Neural crest cell (in vitro differentiated cells): ENCODE data around the gene POLR1A. TPM values are rescaled to one million over a fixed set of nuclear protein-coding genes. Genes with fewer than 3 reads are reported as not detected.

Experiments used
- DNase-seq: peaks from one replicate; pipeline ENCODE4 v3.0.0; 2021; ENCODE audit warnings: low read depth, mixed read lengths, low spot score
- H3K27ac Mint-ChIP-seq: one replicate; pipeline ENCODE4 v1.8.0; 2021; ENCODE audit warnings: mild to moderate bottlenecking, mixed read lengths; ENCODE audit not compliant: unreplicated experiment
- H3K27me3 Mint-ChIP-seq: 2 replicates; pipeline ENCODE4 v1.8.0; 2021; ENCODE audit warnings: low read depth, mild to moderate bottlenecking, mixed read lengths
- H3K36me3 Mint-ChIP-seq: 2 replicates; pipeline ENCODE4 v1.8.0; 2021; ENCODE audit warnings: low read depth, mild to moderate bottlenecking, mixed read lengths
- H3K4me1 Mint-ChIP-seq: 2 replicates; pipeline ENCODE4 v1.8.0; 2021; ENCODE audit warnings: mixed read lengths
- H3K4me3 Mint-ChIP-seq: one replicate; pipeline ENCODE4 v1.8.0; 2021; ENCODE audit warnings: mild to moderate bottlenecking, mixed read lengths
- H3K9me3 Mint-ChIP-seq: 2 replicates; pipeline ENCODE4 v1.8.0; 2021; ENCODE audit warnings: mixed read lengths
- total RNA-seq: library from RNA; stranded (reverse); gene quantifications from 2 replicates; pipeline ENCODE4 v1.2.1, GENCODE V29; 2021
- TF ChIP-seq, protein P1 (sequence below): fragments of 200-600 bp; sonication (generic); conservative IDR thresholded peaks from 2 replicates; pipeline ENCODE4 v1.5.0; 2021; ENCODE audit warnings: antibody characterized with exemption, mild to moderate bottlenecking

POLR1A gene
- total RNA-seq, 1 donor from 2014 or later = 67.8 TPM

DNA sequence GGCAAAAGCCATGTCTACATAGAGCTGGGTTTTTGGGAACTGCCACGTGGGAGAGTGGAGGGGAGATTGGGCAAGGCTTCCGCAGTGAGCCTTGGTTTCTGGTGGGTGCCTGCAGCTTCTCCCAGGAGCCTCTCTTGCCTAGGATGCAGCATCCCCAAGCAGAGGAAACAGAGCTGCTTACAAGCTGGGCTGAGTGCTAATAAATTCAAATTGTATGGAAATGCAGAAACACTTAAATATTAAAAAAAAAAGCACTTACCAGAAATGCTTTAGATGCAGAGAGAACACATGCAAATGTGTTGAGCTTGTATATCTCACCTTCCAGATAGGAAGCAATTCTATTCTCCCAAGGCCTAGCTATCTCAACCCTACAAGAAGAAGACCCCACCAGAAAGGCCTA, 120.9 kb downstream of the POLR1A start:
- Mint-ChIP-seq H3K27ac (no peak overlapping the region), H3K4me3 (no peak overlapping the region), H3K27me3 (no peaks in the 10 kb centered on the region), H3K4me1 (peaks cover 4% of the 10 kb centered on the region), H3K36me3 (no peaks in the 10 kb centered on the region), H3K9me3 (peaks cover 5% of the 10 kb centered on the region)
- TF ChIP-seq, protein P1, sequence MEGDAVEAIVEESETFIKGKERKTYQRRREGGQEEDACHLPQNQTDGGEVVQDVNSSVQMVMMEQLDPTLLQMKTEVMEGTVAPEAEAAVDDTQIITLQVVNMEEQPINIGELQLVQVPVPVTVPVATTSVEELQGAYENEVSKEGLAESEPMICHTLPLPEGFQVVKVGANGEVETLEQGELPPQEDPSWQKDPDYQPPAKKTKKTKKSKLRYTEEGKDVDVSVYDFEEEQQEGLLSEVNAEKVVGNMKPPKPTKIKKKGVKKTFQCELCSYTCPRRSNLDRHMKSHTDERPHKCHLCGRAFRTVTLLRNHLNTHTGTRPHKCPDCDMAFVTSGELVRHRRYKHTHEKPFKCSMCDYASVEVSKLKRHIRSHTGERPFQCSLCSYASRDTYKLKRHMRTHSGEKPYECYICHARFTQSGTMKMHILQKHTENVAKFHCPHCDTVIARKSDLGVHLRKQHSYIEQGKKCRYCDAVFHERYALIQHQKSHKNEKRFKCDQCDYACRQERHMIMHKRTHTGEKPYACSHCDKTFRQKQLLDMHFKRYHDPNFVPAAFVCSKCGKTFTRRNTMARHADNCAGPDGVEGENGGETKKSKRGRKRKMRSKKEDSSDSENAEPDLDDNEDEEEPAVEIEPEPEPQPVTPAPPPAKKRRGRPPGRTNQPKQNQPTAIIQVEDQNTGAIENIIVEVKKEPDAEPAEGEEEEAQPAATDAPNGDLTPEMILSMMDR = no peak
- DNase-seq = no peak

DNA sequence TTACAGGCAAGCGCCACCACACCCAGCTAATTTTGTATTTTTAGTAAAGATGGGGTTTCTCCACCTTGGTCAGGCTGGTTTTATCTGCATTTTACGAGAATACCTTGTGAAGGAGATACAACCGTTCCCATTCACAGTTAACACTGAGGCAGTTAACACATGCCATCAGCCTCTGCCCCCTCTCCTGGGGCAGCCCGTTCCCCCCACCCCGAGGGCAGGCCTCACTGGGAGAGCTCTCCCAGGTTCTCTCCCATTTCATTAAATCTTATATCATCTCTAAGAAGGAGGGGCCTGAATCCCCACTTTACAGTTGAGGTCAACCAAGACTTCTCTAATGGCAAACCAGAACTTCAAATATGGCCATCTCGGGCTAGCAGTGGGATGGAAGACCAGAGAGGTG, 121.9 kb downstream of the POLR1A start:
- Mint-ChIP-seq H3K4me3 (no peak overlapping the region), H3K36me3 (no peaks in the 10 kb centered on the region), H3K27me3 (no peaks in the 10 kb centered on the region), H3K27ac (no peak overlapping the region), H3K4me1 (peaks cover 4% of the 10 kb centered on the region), H3K9me3 (peaks cover 5% of the 10 kb centered on the region)
- DNase-seq = no peak
- TF ChIP-seq, protein P1 = no peak

DNA sequence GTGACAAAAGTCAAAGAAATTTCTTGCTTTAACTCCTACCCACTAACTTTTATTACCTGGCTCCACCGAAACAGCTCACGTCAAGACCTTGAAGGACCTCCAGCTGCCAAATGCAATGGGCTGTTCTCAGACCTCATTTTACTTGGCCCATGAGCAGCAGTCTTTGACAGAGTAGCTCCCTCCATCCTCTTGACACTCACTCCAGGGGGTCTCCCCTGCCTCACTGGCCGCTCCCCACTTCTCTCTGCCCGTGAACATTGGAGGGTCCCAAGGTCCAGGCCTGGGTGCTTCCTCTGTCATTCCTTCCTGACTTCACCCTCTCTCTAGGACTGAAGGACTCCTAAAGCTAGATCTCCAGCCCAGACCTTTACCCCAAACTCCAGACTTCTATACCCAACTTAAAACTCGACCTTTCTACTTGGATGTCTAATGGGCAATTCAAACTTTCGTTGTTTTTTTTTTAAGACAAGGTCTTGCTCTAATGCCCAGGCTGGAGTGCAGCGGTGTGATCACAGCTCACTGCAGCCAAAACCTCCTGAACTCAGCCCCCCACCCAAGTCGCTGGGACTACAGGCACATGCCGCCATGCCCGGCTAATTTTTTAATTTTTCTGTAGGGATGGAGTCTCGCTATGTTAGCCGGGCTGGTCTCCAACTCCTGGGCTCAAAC, 124.0 kb downstream of the POLR1A start:
- Mint-ChIP-seq H3K9me3 (peaks cover 5% of the 10 kb centered on the region), H3K4me3 (no peak overlapping the region), H3K27me3 (no peaks in the 10 kb centered on the region), H3K27ac (no peak overlapping the region), H3K36me3 (no peaks in the 10 kb centered on the region), H3K4me1 (no peaks in the 10 kb centered on the region)
- DNase-seq = no peak
- TF ChIP-seq, protein P1 = no peak

DNA sequence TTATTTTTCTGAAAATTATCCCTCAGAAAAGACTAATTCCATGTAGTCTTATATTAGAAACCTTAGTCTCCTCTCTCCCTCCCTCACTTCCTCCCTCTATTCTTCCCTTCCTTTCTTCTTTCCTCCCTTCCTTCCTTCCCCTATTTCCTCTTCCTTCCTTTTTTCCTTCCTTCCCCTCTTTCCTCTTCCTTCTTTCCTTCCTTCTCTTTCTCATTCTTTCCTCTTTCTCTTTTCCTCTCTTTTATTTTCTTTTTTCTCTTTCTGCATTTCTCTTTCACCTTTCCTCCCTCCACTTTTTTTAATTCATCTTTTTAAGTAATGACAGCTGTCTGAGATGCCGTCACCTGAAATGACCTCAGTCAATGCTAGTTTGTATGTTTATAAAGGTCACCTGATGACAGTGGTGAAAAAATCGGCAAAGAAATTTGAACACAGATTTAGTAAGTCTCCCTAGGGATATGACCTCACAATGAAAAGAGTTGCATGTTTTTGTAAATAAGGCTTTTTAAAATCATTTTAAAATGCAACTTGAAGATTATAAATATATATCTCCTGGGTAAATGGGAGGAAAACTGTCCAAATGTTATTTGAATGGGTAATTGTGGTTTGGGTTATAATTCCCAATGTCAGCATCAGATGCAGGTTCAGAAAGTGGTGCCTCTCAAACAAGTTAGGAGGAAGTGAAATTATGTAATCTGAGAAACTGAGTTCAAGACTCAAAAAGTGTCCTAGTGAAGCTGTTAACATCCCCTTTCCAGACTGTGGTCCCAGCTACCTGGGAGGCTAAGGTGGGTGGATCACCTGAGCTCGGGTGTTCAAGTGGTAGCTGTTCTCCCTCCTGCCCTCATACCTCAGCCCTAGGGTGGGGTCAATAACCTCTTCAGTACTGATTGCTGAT, 126.6 kb downstream of the POLR1A start:
- Mint-ChIP-seq H3K27me3 (no peaks in the 10 kb centered on the region), H3K4me3 (no peak overlapping the region), H3K36me3 (no peaks in the 10 kb centered on the region), H3K27ac (no peak overlapping the region), H3K4me1 (no peaks in the 10 kb centered on the region), H3K9me3 (peaks cover 5% of the 10 kb centered on the region)
- TF ChIP-seq, protein P1 = no peak
- no peak for DNase-seq

DNA sequence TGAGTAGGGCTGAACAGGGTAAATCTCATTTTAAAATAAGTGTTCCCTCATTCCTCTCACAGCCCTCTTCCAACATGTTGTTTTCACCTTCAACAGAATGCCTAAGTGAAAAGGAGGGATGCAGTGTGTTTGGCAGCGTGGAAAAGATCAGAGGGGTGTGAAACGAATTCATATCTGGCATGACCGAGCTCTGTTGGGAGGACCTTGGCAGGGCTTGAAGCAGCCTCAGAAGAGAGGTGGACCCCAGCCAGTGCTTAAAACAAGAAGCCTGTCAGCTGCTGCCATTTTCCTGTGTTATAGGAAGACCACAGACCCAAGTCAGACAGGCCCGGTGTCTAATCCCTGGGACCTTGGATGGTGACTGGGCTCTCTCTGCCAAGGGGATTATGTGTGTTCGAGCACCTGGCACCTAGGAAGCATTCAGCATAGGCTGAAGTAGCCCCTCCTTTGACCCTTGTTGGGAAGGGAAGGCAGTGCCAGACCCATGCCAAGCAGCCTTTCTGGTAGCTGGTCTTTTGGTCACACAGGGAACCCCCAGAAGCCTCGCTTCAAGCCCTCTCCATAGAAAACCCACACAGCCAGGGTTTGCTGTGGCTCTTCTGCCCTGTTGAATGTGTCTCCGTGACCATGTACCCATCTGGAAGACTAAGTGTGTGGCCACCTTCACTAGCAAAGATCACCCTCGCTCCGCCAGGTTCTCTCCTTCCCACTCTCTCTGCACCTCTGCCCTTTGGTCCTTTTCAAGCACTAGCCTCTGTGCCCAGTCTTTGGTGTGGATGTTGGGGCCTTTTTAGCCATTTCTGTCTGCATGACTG, 129.4 kb downstream of the POLR1A start:
- no peak overlapping the region for H3K4me3 Mint-ChIP-seq
- H3K27me3 Mint-ChIP-seq = no peaks in the 10 kb centered on the region
- H3K27ac Mint-ChIP-seq = no peak overlapping the region
- no peaks in the 10 kb centered on the region for H3K4me1 Mint-ChIP-seq
- no peak for DNase-seq
- TF ChIP-seq, protein P1 = no peak
- peaks cover 3% of the 10 kb centered on the region for H3K36me3 Mint-ChIP-seq
- peaks cover 9% of the 10 kb centered on the region for H3K9me3 Mint-ChIP-seq
